ENCODE measurements around the gene USP6NL.

The USP6NL gene

DNA sequence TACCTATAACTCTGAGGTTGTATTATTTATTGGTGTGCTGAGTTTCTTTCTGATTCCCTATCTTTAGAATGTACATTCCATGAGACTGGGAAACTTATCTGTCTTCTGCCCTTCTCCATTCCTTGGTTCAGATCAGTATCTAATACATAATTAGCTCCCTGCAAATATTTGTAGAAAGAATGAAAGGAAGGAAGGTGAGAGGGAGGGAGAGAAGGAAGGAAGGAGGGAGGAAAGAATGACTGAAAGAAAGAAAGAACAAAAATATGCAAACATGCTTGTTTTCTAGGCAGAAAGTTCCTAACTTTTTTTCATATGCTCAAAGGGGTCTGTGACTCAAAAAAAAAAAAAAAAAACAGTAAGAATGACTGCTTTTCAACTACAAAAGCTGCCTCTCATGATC is 3.9 kb upstream of the USP6NL start:
- DNase-seq, result no peak

DNA sequence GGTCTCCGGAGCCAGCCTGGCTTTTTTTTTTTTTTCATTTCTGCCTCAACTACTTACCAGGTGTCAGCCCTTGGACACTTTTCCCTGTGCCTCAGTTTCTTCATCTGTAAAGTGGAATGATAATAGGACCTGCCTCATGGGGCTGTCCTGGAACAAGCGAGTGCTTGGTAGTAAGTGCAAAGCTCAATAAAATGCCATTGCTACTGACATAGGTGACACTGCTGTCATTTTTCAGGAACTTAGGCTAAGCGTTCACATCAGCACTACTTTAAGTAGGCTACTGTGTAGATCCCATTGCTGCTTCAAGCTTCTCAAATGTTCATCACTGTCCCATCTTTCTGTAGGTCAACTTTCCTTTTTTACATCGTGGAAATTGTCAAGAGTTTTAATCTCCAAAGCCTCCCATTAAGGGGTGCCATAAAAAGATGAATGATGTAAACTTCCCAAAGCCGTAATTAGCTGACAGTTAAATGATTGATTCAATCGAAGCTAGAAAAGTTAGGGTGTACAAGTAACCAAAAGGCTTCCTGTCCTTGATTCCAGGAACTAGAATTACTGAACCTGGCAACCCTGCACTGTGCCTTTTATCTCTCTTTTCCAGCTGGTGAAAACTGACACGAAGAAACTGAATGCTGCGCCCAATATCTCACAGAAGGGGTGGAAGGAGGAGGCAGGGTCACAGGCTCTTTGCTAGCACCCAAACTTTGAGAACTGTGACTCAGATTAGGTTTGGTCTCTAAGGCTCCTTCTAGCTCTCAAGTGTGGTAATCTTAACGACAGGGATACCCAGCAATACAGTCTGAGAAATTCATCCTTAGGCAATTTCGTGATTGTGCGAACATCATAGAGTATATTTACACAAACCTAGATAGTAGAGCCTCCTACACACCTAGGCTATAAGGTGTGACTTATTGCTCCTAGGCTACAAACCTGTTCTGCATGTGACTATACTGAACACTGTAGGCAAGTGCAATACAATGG is 861 bp upstream of the USP6NL start:
- no peak for DNase-seq

- no peak for DNase-seq
Measured at GRCh38 chr10:11610826-11611247, 613 bp downstream of the USP6NL start.

DNA sequence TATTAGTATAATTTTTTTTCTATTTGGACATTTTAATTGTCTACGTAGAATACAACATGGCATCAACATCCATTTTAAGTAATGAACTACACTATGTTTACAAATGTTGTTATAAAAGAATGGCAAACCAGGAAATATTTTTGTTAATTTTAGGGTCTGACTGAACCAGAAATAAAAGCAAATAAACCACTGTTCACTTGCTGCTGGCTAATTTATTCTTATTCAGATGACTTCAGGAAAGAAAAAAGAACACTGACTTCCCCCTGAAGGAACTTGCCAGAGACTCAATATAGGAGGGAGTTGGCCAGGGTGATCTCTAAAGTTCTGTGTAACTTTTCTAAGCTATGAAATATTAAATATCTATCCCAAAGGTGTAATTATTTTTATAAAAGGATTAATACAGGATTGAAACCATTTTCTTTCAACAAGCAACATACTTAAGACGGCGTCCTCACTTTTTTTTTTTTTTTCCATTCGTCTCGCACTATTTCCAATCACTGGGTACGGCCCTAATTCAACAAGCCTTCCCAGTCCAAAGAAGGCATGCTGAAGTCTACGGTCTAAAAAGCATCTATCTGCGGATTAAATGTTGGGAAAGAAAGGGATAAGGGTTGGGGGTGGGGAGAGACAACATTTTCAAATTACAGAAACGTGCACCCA is 1.2 kb downstream of the USP6NL start:
- DNase-seq, result no peak

DNA sequence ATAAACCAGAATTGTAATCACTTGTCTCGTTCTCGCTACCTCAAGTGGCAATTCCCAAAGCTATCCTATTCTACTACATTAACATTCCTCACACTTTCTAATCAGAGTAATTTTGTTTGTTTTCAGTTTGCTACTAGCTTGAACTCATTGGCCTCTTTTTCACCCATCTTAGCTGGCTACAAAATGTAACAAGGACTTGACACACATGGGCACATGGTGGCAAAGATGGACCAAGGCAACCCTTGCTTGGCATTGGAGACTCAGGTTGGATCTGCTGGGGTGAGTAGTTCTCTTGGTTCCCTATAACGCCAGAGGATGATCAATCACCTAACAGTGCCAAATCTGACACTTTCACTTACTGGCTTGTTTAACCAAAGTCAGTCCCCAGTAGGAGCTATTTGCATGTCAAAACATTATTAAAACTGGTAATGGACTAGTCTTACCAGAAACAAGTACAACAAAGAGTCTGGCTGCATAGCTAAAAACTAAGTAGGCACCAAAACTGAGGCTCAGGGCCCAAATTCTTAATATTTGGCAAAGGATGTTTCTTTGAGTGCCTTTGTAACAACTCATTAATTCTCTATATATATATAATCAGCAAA is 1.9 kb downstream of the USP6NL start:
- no peak for DNase-seq

DNA sequence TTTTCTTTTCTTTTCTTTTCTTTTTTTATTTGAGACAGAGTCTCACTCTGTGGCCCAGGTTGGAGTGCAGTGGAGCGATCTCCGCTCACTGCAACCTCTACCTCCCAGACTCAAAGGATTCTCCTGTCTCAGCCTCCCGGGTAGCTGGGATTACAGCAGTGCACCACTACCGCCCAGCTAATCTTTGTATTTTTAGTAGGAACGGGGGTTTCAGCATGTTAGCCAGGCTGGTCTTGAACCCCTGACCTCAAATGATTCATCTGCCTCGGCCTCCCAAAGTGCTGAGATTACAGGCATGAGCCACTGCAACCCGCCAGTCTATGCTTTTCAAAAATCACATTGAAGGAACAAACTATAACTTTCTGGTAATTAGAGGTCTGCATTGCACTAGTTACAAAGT is 2.4 kb downstream of the USP6NL start:
- no peak for DNase-seq

DNA sequence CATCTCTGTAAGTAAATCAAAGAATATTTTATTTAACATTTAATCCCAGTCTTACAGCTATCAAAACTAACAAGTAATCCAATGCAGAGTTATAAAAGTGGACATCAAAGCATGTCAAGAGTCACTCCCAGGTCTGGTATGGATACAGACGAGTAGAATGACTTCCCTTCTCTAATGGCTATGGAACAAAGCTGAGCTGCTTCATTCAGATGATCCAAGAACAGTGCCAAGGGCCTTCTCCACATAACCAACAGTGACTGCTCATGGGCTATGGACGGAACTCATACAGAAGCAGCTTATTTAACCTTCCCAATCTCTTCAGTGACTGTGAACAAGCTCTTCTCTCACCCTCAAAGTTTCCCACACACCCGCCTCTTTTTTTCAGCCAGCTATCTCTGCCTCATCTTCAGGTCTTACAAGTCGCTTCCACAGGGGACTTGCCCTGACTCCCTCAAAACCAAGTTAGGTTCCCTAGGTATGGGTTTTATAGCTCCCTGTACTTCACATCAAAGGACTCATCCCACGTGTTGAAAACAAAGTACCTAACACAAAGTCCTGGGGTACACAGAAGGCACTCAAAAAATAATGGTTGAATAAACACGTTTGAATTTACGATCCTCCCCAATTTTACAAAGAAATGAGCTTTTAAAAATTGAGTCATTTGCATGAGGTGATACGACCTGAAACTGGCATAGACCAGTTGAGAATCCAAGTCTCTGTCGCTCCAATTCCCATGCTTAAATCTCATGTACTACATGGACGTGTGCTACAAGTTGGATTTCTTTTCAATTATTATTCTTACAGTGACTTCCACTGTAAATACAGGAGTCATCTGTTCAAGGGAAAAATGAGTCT is 3.1 kb downstream of the USP6NL start:
- no peak for DNase-seq

DNA sequence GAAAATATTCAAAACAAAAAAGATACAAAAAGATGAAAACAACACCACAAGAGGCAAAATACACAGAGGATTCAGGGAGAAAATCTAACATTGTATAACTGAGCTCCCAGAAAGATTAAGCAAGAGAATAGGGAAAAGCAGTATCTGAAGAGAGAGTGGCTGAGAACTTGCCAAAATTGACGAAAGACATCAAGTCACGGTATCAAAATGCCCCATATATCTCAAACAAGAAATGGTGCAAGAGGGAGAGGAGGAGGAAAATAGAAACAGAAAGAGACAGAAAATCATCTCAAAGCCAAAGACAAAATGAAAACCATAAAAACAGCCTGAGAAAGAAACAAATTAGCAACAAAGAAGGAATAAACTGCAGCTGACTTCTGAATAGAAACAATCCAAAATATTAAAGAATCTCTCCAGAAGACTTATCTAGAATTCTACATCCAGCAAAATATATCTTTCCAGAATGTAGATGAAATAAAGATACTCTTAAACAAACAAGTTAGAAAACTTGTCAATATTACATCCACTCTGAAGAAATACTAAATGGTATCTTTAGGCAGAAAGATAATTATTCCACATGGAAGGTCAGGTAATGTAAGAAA is 5.5 kb downstream of the USP6NL start:
- DNase-seq, result no peak

DNA sequence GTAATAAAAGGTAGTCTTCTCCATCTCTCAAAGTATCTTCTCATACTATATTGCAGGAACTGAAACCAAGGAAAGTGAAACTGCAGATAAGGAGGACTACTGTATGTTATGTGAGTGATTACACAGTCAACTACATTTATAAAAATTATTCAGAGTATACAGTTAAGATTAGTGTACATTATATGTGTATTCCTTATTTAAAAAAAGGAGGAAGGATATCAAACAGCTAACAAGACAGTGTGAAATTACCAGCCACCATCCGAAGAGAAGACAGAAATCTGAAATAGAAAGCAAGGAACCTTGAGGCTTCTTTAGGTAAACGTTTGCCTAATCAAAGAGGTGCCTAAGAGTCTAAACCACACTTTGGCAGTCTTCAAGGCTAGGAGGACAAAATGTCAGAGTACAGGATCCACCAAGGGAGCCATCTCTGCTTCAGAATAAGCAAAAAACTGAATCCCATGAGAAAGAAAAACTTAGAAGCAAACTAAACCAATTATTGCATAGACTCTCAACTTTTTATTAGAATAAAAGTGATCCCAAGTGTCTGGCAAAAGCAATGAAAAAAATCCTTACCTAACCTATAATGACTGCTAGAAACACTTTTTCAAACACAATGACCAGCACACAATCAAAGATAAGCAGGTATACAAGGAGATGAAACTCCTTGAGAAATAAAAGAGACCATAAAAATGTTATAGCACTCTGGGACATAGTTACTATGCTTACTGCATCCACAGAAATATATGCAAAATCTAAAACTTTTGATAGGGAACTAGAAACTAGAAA is 6.4 kb downstream of the USP6NL start:
- DNase-seq, result no peak

DNA sequence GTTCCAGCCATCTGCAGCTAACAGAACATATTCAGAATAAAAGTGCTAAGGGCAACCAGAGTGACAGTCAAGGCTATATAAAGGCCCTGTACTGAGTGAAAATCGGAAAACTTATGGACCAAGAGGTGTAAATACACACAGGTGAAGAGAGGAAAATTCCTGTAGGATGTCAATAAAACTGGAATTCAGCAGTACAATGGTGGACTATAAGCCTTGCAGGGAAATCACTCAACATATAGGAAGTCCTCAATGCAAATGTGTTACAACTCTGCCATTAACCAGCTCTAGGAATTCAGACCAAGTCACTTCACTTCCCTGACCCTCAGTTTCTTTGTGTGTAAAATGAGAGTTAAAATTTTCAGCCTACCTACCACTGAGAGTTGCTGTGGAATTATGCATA is 7.7 kb downstream of the USP6NL start:
- no peak for DNase-seq

GRCh38 chr10:11602919-11603523 is 8.4 kb downstream of the USP6NL start:
- DNase-seq, result peak; percentile 1 to 49

DNA sequence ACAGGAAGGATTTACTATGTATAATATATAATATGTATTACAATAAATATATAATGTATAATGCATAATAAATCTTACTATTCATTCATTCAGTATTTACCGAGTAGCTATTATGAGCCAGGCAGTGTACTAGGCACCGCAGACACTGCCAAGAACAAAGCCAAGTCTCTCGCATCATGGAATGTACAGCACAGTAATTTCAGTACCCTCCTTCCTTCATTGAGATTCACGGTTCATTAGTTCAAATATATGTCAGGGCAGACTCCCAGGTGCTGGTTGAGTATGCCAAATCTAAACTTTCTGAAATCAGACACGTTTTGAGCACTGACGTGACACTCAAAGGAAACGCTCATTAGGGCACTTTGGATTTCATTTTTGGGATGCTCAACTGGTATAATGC is 9.1 kb downstream of the USP6NL start:
- DNase-seq, result peak in 1 of 2 experiments; percentile 2

DNA sequence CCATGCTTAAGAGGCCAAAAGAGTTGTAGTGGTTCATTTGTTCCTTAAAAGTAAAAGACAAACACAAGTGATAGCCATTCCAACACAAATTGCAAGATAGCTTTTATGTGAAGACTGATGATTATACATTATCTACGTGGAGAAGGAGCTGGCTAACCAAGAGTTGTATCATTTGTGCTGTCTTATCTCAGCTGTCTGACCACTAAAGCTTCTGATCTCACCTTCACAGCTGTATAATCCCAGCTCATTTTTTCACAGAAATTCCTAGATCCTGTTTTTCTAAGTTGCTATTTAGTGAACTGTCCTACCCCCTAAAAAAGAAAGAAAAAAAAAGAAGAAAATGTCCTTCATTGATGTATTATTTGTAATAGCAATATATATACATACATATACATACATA is 9.8 kb downstream of the USP6NL start:
- no peak for DNase-seq

DNA sequence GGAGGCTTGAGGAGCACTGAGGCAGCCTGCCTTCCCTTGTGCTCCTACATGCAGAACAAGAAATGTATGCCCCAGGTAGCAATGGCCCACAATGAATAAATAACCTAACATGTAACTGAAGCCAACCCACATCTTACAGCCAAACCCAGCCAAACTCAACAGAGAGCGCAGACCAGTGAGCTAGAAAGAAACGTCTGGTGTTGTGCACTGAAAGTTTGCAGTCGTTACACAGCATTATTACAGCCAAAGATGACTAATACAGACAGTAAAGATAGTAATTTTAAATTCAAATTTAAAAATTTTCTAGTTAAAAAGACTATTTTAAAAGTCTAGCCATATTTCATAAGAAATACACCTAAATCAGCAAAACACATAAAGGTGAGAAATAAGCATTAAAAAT is 11.2 kb downstream of the USP6NL start:
- DNase-seq, result no peak

- DNase-seq, result no peak
Measured at GRCh38 chr10:11598712-11599397, 12.6 kb downstream of the USP6NL start.

- DNase-seq, result no peak
Measured at GRCh38 chr10:11597470-11597869, 14.0 kb downstream of the USP6NL start.

GRCh38 chr10:11595395-11595692 is 16.1 kb downstream of the USP6NL start:
- DNase-seq, result no peak

GRCh38 chr10:11594589-11595394 is 16.7 kb downstream of the USP6NL start:
- no peak for DNase-seq

DNA sequence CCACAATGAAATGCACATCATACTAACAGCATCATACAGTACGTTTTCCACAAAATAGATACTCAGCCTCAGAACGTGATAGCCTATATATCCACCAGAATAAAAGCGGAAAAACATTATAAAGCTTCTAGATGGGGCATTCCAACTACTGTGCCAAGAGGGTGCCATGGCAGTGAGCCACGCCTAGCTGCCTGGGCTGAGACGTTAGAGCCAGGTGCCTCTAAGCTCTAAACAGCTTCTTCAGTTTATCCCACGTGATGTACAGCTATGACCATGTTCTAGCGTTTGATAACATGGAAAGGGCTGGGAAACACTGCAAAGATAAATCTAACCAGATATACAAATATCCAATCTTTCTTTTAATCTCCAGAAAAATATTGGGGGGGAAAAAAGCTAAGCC is 17.8 kb downstream of the USP6NL start:
- no peak for DNase-seq

DNA sequence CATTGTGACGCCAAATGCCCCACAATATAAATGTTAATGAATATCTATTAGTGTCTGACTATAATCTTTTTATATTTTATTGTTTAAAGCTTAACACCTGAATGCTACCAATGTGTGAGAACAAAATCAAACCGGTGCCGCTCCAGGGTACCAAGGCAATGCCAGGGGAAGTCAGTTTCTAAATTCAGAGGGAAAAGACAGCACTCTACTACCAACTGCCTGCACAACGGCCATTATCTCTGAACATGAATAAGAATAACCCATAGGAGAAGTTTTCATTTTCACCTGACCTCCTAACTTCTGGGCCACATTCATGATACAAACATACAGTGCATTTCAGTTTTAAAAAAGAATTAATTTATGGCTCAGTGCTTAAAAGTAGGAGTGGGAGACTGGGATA is 21.7 kb downstream of the USP6NL start:
- no peak for DNase-seq

All from NCI-H2081 (cell line).